ENCODE results near the gene ANKRD40CL.

ANKRD40CL gene, protein sequence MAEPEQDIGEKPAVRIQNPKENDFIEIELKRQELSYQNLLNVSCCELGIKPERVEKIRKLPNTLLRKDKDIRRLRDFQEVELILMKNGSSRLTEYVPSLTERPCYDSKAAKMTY

DNA sequence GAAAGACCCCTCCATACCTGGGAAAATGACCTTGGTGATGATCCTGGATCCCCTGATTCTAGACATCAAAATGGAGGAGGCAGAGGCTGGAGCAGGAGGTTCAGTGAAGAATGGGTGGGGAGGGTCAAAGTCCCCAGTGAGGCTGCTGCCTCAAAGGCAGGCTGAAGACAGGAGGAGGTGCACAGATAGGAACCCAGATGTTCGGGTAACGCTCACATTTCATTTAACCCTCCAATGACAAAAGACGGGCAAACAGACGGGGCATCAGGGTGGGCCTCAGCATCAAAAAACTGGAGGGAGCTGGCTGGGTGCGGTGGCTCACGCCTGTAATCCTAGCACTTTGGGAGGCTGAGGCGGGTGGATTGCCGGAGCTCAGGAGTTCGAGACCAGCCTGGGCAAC lies at the start of gene ANKRD40CL:
TSS of gene ANKRD40CL (minus strand) at position 73 of the 400 bp plus-strand sequence. CDS start 605 bp downstream, outside the sequence.
- TF ChIP-seq, protein P1, sequence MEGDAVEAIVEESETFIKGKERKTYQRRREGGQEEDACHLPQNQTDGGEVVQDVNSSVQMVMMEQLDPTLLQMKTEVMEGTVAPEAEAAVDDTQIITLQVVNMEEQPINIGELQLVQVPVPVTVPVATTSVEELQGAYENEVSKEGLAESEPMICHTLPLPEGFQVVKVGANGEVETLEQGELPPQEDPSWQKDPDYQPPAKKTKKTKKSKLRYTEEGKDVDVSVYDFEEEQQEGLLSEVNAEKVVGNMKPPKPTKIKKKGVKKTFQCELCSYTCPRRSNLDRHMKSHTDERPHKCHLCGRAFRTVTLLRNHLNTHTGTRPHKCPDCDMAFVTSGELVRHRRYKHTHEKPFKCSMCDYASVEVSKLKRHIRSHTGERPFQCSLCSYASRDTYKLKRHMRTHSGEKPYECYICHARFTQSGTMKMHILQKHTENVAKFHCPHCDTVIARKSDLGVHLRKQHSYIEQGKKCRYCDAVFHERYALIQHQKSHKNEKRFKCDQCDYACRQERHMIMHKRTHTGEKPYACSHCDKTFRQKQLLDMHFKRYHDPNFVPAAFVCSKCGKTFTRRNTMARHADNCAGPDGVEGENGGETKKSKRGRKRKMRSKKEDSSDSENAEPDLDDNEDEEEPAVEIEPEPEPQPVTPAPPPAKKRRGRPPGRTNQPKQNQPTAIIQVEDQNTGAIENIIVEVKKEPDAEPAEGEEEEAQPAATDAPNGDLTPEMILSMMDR (conservative IDR thresholded peaks at IDR 0.05; ENCODE audit: low read depth, low read length) = no peak
- H3K4me3 ChIP-seq (ENCODE audit: low read length) = no peak within 1 kb of the TSS
- DNase-seq (ENCODE audit: low read depth) = no peak

DNA sequence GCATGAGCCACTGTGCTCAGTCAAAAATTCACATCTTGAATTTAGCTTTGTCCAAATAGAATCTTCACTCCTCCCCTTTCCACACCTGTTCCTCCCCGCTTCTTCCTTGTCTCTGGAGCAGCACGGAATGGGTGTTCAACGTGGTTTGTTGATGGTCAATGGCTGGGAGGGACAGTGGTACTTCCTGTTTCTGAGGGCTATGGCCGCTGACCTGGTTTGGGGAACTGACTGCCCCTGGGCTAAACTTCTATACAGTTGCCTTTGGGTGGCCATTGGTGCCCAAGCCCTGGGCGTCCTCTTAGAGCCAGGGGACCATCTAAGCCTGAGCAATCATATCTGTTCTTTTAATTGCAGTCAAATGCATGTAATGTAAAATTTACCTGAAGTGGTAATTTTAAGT lies 49.0 kb upstream of the ANKRD40CL start:
- TF ChIP-seq, protein P1 (conservative IDR thresholded peaks at IDR 0.05; ENCODE audit: low read depth, low read length) = no peak
- no peak overlapping the region for H3K4me3 ChIP-seq (ENCODE audit: low read length)
- DNase-seq (ENCODE audit: low read depth) = no peak

DNA sequence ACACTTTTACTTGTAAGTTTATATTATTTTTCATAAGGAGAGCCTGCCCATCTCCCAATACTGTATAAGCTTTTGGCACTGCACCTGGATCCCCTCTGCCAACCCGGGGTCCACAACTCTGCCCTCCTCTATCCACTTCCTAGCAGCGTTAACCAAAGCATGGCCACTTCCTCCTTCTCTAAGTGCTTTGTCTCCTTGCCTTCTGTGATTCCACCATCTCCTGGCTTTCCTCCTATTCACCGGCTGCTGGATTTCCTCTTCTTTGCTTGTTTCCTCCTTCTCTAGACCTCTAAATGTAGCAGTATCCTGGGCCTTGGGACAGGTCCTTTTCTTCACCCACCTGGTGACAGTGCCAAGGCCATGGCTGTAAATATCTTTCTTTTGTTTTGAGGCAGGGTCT lies 48.1 kb upstream of the ANKRD40CL start:
- no peak for DNase-seq (ENCODE audit: low read depth)
- TF ChIP-seq, protein P1 (conservative IDR thresholded peaks at IDR 0.05; ENCODE audit: low read depth, low read length) = no peak
- H3K4me3 ChIP-seq (ENCODE audit: low read length) = no peak overlapping the region

DNA sequence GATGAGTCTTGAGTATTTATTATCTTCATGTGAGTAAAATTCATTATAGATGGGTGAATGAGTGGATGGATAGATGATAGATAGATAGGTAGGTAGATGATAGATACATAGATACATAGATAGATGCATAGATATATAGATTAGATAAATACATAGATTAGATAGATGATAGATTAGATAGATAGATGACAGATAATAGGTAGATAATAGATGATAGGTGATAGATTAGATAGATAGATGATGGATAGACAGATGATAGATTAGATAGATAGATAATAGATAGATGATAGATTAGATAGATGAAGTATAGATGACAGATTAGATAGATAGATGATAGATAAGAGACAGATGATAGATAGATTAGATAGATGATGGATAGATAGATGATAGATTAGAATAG lies 46.3 kb upstream of the ANKRD40CL start:
- no peak overlapping the region for H3K4me3 ChIP-seq (ENCODE audit: low read length)
- DNase-seq (ENCODE audit: low read depth) = no peak
- TF ChIP-seq, protein P1 (conservative IDR thresholded peaks at IDR 0.05; ENCODE audit: low read depth, low read length) = no peak

DNA sequence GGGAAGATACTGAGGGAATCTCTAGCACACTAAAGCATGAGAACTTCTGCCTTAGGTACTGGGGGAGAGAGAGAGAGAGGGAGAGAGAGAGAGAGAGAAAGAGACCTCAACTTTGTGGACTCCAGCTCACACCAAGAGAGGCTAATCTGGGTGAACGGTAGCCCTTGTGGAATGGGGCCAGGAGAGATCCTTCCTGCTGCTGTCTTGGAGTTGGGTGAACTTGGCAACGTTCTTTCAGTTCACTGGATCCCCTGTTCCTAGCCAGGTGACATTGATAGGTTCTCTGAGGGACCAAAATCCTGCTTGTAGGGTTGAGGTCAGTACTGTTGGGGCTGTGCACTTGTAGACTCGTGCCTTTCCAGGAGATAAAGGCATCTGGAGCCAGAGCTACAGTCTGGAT lies 41.6 kb upstream of the ANKRD40CL start:
- DNase-seq (ENCODE audit: low read depth) = no peak
- H3K4me3 ChIP-seq (ENCODE audit: low read length) = no peak overlapping the region
- TF ChIP-seq, protein P1 (conservative IDR thresholded peaks at IDR 0.05; ENCODE audit: low read depth, low read length) = no peak

DNA sequence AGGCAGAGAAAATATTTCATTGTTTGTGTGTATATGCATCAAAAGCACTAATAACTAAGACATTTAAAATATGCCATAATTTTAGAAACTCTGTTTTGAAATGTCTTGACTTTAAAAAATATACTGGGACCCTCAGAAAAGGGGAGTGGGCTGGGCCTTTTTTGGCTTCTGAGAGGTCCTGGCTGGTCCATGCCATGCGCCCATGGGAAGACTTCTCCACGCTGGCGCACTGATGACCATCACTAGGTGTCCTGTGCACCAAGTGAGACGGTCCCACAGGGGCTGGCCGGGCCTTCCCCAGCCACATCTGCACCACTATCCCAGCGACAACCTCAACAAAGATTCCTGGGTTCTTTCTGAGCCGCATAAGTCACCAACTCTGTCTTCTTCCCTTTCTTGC lies 41.1 kb upstream of the ANKRD40CL start:
- no peak overlapping the region for H3K4me3 ChIP-seq (ENCODE audit: low read length)
- TF ChIP-seq, protein P1 (conservative IDR thresholded peaks at IDR 0.05; ENCODE audit: low read depth, low read length) = no peak
- no peak for DNase-seq (ENCODE audit: low read depth)

DNA sequence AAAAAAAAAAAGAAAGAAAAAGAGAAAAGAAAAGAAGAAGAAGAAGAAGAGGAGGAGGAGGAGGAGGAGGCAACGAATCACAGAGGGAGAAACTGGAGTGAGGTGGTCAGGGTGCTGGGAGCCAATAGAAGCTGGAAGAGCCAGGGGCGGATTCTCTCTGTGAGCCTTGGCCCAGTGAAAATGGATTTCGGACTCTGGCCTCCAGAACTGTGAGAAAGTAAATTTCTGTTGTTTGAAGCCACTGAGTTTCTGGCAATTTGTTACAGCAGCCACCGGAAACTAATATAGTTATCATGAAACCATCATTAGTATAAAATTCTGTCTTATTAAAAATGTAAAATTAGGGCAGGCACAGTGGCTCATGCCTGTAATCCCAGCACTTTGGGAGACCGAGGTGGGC lies 40.4 kb upstream of the ANKRD40CL start:
- no peak overlapping the region for H3K4me3 ChIP-seq (ENCODE audit: low read length)
- no peak for DNase-seq (ENCODE audit: low read depth)
- TF ChIP-seq, protein P1 (conservative IDR thresholded peaks at IDR 0.05; ENCODE audit: low read depth, low read length) = no peak

Data from retinal pigment epithelial cell (primary cell).